A549 (cell line): ENCODE data around the gene TEX44. TPM values are rescaled to one million over a fixed set of nuclear protein-coding genes. Genes with fewer than 3 reads are reported as not detected.
"Not testable (repeated sequence)": the region's sequence is repeated elsewhere in the genome, so short reads cannot be mapped to it uniquely, and the experiment has no call there.

Experiments
- ATAC-seq, 2 experiments: fragments of 200-7000 bp in 1 of 2; fragments of >200 bp in 1 of 2; cut with Nextera tagmentation in 1 of 2; cut with Tn5 transposase in 1 of 2; 3 replicates each; pipeline versions ENCODE4 v1.8.0 to v1.9.1; 2018 to 2020; ENCODE audit warnings: mild to moderate bottlenecking in 1 of 2, moderate library complexity in 1 of 2
- CTCF ChIA-PET: fragments of 300-600 bp; sonication (Branson Sonifier 250); formaldehyde crosslinking; extraction: SDS; loops from one replicate; lab custom pipeline; 2021; ENCODE audit warnings: antibody characterized with exemption, inconsistent platforms; lab: Yijun Ruan, JAX
- POLR2A ChIA-PET: fragments of 350-600 bp; formaldehyde crosslinking; extraction: SDS; loops from one replicate; lab custom pipeline; 2021; ENCODE audit warnings: antibody characterized with exemption, inconsistent platforms; lab: Yijun Ruan, JAX
- DNase-seq, 2 experiments: peaks; one replicate each; pipeline versions ENCODE4 v3.0.0 to v3.0.0-alpha.2; 2011 to 2016; ENCODE audit warnings: low read depth in 1 of 2, low spot score in 1 of 2
- FAIRE-seq: peaks from 2 replicates; lab custom pipeline; 2011; peaks lifted over from hg19 to GRCh38; lab: Jason Lieb, UNC
- H3K27ac ChIP-seq, 2 experiments: fragments of >200 bp; sonication (Bioruptor Twin); formaldehyde crosslinking; 3 replicates each; pipeline ENCODE4 v1.5.1; 2016 to 2017
- H3K4me1 ChIP-seq: fragments of >200 bp; sonication (Bioruptor Twin); formaldehyde crosslinking; 3 replicates; pipeline ENCODE4 v1.6.1; 2016
- H3K4me2 ChIP-seq: fragments of >200 bp; sonication (Bioruptor Twin); formaldehyde crosslinking; 3 replicates; pipeline ENCODE4 v1.6.1; 2016
- H3K4me3 ChIP-seq: fragments of >200 bp; sonication (Bioruptor Twin); formaldehyde crosslinking; 3 replicates; pipeline ENCODE4 v1.5.1; 2016
- H3K9me3 ChIP-seq: fragments of >200 bp; sonication (Bioruptor Twin); formaldehyde crosslinking; 3 replicates; pipeline ENCODE4 v1.6.1; 2016
- BHLHE40 ChIP-seq: IDR thresholded peaks from 2 replicates; pipeline ENCODE4 v1.6.1; 2012; ENCODE audit warnings: low read depth, low read length, inconsistent platforms
- CBX2 ChIP-seq: fragments of 200-600 bp; sonication (generic); IDR thresholded peaks from 2 replicates; pipeline ENCODE4 v1.6.1; 2016; ENCODE audit warnings: low read depth, mild to moderate bottlenecking, borderline replicate concordance
- CBX8 ChIP-seq: fragments of 200-600 bp; sonication (generic); IDR thresholded peaks from 2 replicates; pipeline ENCODE4 v1.6.1; 2016
- CHD2 ChIP-seq: fragments of 150-350 bp; IDR thresholded peaks from 2 replicates; pipeline ENCODE4 v1.6.1; 2014; ENCODE audit warnings: low read length; ENCODE audit not compliant: partially characterized antibody
- CHD4 ChIP-seq: fragments of 200-600 bp; sonication (generic); IDR thresholded peaks from 2 replicates; pipeline ENCODE4 v1.6.1; 2016; ENCODE audit warnings: antibody characterized with exemption, mild to moderate bottlenecking, borderline replicate concordance
- EHF ChIP-seq: fragments of 250-450 bp; sonication (Bioruptor Pico); IDR thresholded peaks from 2 replicates; pipeline ENCODE4 v1.5.0; 2020; ENCODE audit warnings: mild to moderate bottlenecking
- EP300 ChIP-seq, 2 experiments: fragments of >200 bp; sonication (Bioruptor Twin); formaldehyde crosslinking; IDR thresholded peaks; 2 replicates in 1 of 2; 3 replicates in 1 of 2; pipeline ENCODE4 v1.6.1; 2016 to 2017
- ESRRA ChIP-seq: fragments of 150-350 bp; IDR thresholded peaks from 2 replicates; pipeline ENCODE4 v1.6.1; 2014; ENCODE audit warnings: mild to moderate bottlenecking, low read length, borderline replicate concordance
- FOSL2 ChIP-seq, 2 experiments: fragments of 450-650 bp in 1 of 2; fragments of >200 bp in 1 of 2; sonication (Bioruptor Twin) in 1 of 2; formaldehyde crosslinking; IDR thresholded peaks; 2 replicates each; pipeline versions ENCODE4 v1.5.0 to v1.6.1; 2016 to 2020; ENCODE audit warnings: mild to moderate bottlenecking in 1 of 2, moderate library complexity in 1 of 2
- HES2 ChIP-seq: fragments of >200 bp; sonication (Bioruptor Twin); formaldehyde crosslinking; IDR thresholded peaks from 2 replicates; pipeline ENCODE4 v1.6.1; 2016
- KDM1A ChIP-seq: fragments of 200-600 bp; sonication (generic); IDR thresholded peaks from 2 replicates; pipeline ENCODE4 v1.6.1; 2016; ENCODE audit warnings: low read depth, mild to moderate bottlenecking
- MAX ChIP-seq: IDR thresholded peaks from 2 replicates; pipeline ENCODE4 v1.6.1; 2012
- MYC ChIP-seq: IDR thresholded peaks from 2 replicates; pipeline ENCODE4 v1.6.1; 2012; ENCODE audit warnings: mild to moderate bottlenecking, inconsistent platforms, low read length, improper control_type of control experiment, borderline replicate concordance
- PHF8 ChIP-seq: fragments of 200-600 bp; sonication (generic); IDR thresholded peaks from 2 replicates; pipeline ENCODE4 v1.6.1; 2016; ENCODE audit warnings: low read depth, mild to moderate bottlenecking, antibody characterized with exemption, moderate library complexity, borderline replicate concordance
- RARB ChIP-seq: fragments of 250-450 bp; sonication (Bioruptor Pico); IDR thresholded peaks from 2 replicates; pipeline ENCODE4 v1.8.0; 2021; ENCODE audit warnings: mild to moderate bottlenecking, moderate library complexity
- RNF2 ChIP-seq: fragments of 200-600 bp; sonication (generic); IDR thresholded peaks from 2 replicates; pipeline ENCODE4 v1.6.1; 2016; ENCODE audit warnings: low read depth, mild to moderate bottlenecking, antibody characterized with exemption, moderate library complexity, borderline replicate concordance
- SREBF2 ChIP-seq: fragments of 450-650 bp; IDR thresholded peaks from 2 replicates; pipeline ENCODE4 v1.6.1; 2014; ENCODE audit warnings: mild to moderate bottlenecking, moderate library complexity
- ZNF302 ChIP-seq: fragments of 250-450 bp; sonication (Bioruptor Pico); IDR thresholded peaks from 2 replicates; pipeline ENCODE4 v1.9.0; 2021; ENCODE audit warnings: inconsistent platforms, mild to moderate bottlenecking, moderate library complexity
- WGBS: methylation state at CpG from one replicate; pipeline ENCODE4 v1.1.6; 2017; ENCODE audit errors: missing lambda C conversion rate; 5-methylcytosine and 5-hydroxymethylcytosine counted together
- polyA plus RNA-seq, 4 experiments: library from polyadenylated mRNA; depleted of rRNA in 3 of 4; stranded (reverse); fragments of >200 nt; fragmentation: RNase III in 1 of 4; extraction: RNeasy Plus Mini Kit Qiagen cat#74134 plus additional on column Dnase treatment in 1 of 4; gene quantifications; 2 replicates in 3 of 4; 3 replicates in 1 of 4; pipeline ENCODE4 v1.2.3, GENCODE V29; 2011 to 2017

Gene TEX44
- polyA plus RNA-seq, 2 of the 4 experiments (the other 2 are of a cell fraction): not detected

- Histone ChIP-seq H3K27ac (no peak overlapping the region), H3K9me3 (peaks cover 17% of the 10 kb centered on the region), H3K4me3 (no peak overlapping the region), H3K4me2 (no peak overlapping the region), H3K4me1 (no peaks in the 10 kb centered on the region)
- ATAC-seq (no peak), FAIRE-seq (no peak), DNase-seq (no peak)
- CTCF ChIA-PET: interaction anchor here (0.6 to 2.1 kb wide), 8 partner anchors 10 to 271 kb away, joined by 3 to 12 read pairs (median 5); partner anchors contain the start of gene NMUR1
- POLR2A ChIA-PET: no interaction called here
- TF ChIP-seq KDM1A (no peak), CBX8 (no peak), BHLHE40 (no peak), ZNF302 (no peak), CHD2 (no peak), PHF8 (no peak), ESRRA (no peak)
Measured at GRCh38 chr2:231552752-231553151, 39.9 kb upstream of the TEX44 start.

- 73% methylated on average over 8 of the region's 8 CpGs for WGBS
- H3K4me1 ChIP-seq: no peaks in the 10 kb centered on the region
- no peak overlapping the region for H3K4me2 ChIP-seq
- no peak overlapping the region for H3K27ac ChIP-seq
- peaks cover 17% of the 10 kb centered on the region for H3K9me3 ChIP-seq
- POLR2A ChIA-PET: no interaction called here
- H3K4me3 ChIP-seq: no peak overlapping the region
- ATAC-seq: peak in 1 of 2 experiments; percentile 45; a peak in 1 of 6 replicates
- DNase-seq: no peak
- TF ChIP-seq EHF (CRISPR knock-in tag) (no peak), RNF2 (no peak)
- TF ChIP-seq, all 56 proteins: peak for 0
- CTCF ChIA-PET: interaction anchor here (1.3 to 4.1 kb wide), 3 partner anchors 15 to 72 kb away, joined by 3 to 19 read pairs (median 12); no protein-coding TSS in a partner anchor
- no peak for FAIRE-seq
Measured at GRCh38 chr2:231554327-231554726, 38.3 kb upstream of the TEX44 start.

DNA sequence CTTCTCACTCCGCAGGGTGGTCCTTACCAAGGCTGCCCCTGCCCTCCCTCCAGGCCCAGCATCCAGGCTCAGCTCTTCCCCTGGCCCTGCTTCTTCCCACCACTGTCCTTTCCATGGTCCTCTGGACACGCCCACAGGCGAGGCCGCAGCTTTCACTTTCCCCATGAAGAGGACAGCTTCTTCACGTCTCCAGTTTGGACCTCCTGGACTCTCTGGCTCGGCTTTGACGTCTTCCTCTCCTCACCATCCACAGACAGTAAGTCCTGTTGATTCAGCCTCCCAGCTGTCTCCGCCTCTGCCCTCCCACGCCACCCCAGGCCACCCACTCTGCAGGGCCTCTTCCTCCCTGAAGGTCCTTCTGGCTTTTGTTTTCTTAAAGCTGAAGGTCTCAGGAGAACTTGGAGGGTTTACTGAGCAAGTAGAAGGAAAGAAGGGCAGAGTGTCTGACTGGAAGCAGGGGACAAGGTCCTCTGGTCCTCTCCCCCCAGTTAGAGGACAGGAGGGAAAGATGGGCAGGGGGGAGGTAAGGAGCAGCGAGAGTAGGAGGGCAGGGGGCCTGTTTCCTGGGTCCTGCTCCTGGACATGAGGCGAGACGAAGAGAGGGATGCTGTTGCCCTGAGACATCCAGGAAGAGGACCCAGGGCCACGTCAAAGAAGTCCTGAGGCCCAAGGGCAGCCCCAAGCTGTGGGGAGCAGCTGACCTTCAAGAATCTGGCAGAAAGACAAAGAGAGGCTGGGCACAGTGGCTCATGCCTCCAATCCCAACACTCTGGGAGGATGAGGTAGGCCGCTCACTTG, 37.7 kb upstream of the TEX44 start:
- ATAC-seq: 0 out of 6 replicates have a peak, but pooled peaks of 1 of the 2 experiments have one; percentile 22
- peak in 1 of 2 experiments; percentile 25 for DNase-seq
- TF ChIP-seq EHF (CRISPR knock-in tag) (no peak), EP300 (IDR thresholded peaks at IDR 0.05) (no peak)
- Histone ChIP-seq H3K9me3 (peaks cover 17% of the 10 kb centered on the region), H3K4me1 (no peaks in the 10 kb centered on the region), H3K27ac (no peak overlapping the region), H3K4me2 (no peak overlapping the region), H3K4me3 (no peak overlapping the region)
- no peak for FAIRE-seq
- CTCF ChIA-PET: interaction anchor here (1.0 to 4.1 kb wide), 6 partner anchors 14 to 160 kb away, joined by 3 to 19 read pairs (median 5); no protein-coding TSS in a partner anchor
- 64% methylated on average over 14 of the region's 14 CpGs for WGBS
- POLR2A ChIA-PET: no interaction called here

GRCh38 chr2:231556496-231556895, 36.2 kb upstream of the TEX44 start:
- ATAC-seq, FAIRE-seq, DNase-seq, H3K4me1 ChIP-seq, H3K4me2 ChIP-seq, H3K4me3 ChIP-seq, POLR2A ChIA-PET, H3K27ac ChIP-seq: not testable (repeated sequence)
- CTCF ChIA-PET: interaction anchor here (0.6 to 4.1 kb wide), 13 partner anchors 9 to 159 kb away, joined by 3 to 19 read pairs (median 6); partner anchors contain the start of genes NMUR1 and TEX44
- peaks cover 17% of the 10 kb centered on the region for H3K9me3 ChIP-seq
- 83% methylated on average over 8 of the region's 8 CpGs for WGBS

DNA sequence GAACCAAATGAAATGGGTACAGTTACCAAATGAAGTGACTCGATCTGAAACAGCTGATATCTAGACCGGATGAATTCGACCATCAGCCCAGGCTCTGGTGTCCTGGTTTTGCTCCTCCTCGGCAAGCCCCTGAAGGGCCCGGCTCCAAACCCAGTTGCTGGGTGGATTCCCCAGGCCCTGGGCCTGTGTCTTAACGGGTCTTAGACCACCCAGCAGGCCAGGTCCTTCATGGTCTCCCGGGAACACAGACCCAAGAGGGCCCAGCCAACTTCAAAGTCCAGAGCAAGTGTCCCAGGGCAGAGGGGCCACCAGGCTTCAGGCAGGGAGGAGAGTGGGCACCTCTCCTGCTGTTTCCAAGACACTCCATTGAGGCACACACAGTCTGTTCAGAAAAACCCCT, 35.7 kb upstream of the TEX44 start:
- H3K9me3 ChIP-seq: peaks cover 17% of the 10 kb centered on the region
- no peak overlapping the region for H3K27ac ChIP-seq
- no peak for FAIRE-seq
- peak in 1 of 2 experiments; percentile 13; a peak in 2 of 6 replicates for ATAC-seq
- ChIA-PET CTCF (interaction anchor here (0.6 to 4.1 kb wide), 13 partner anchors 10 to 81 kb away, joined by 3 to 19 read pairs (median 6); partner anchors contain the start of genes NMUR1 and TEX44), POLR2A (no interaction called here)
- H3K4me3 ChIP-seq: no peak overlapping the region
- DNase-seq: no peak
- 64% methylated on average over 7 of the region's 7 CpGs for WGBS
- no peaks in the 10 kb centered on the region for H3K4me1 ChIP-seq
- no peak overlapping the region for H3K4me2 ChIP-seq
- TF ChIP-seq MYC (no peak), MAX (no peak), HES2 (no peak), CBX2 (no peak), PHF8 (no peak), FOSL2 (IDR thresholded peaks at IDR 0.05) (no peak), FOSL2 (CRISPR knock-in tag; IDR thresholded peaks at IDR 0.05) (no peak), CHD4 (no peak), RARB (CRISPR knock-in tag) (no peak), SREBF2 (no peak)
